ENCODE measurements around the gene ZBTB33. TPM values are rescaled to one million over a fixed set of nuclear protein-coding genes. Genes with fewer than 3 reads are reported as not detected.

ZBTB33 gene
- total RNA-seq, 1 experiment from 2014 or later, result 17.2 TPM

GRCh38 chrX:120305531-120306141 is 55.0 kb downstream of the ZBTB33 start:
- no peak overlapping the region for H3K27ac Mint-ChIP-seq (ENCODE audit: unreplicated experiment)
- BruUV-seq (replicated peaks), result no TSS peak
- DNase-seq, result no peak

DNA sequence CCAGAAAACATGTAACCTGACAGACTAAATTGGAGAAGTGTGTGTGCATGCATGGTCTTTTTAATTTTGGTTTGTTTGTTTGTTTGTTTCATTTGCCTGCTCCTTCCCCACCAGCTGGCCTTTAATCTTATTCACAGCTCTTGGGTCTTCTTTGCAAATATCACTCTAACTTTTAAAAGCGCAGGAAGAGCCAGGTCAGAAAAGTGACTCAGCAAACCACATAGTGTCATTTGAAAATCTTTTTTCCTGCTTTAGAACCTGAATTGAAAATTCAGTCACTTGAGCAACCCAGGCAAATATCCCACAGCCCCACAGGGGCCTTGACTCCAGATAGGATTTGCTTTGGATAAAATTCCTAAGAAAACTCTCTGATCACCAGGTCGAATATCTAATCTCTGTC is 56.0 kb downstream of the ZBTB33 start:
- no peak for DNase-seq
- Histone ChIP-seq H3K9me3 (no peaks in the 10 kb centered on the region), H3K4me3 (ENCODE audit: low read depth, low read length) (no peak overlapping the region), H3K27me3 (replicated peaks; ENCODE audit: control insufficient read depth, insufficient read depth, low read length) (no peaks in the 10 kb centered on the region), H3K36me3 (ENCODE audit: control insufficient read depth, insufficient read depth, low read length) (no peaks in the 10 kb centered on the region), H3K4me1 (no peaks in the 10 kb centered on the region)
- ChIA-PET POLR2A (no interaction called here), CTCF (no interaction called here)
- H3K27ac Mint-ChIP-seq (ENCODE audit: unreplicated experiment), result no peak overlapping the region
- no peaks in the 10 kb centered on the region for H3K9me3 Mint-ChIP-seq (ENCODE audit: unreplicated experiment)
- no peaks in the 10 kb centered on the region for H3K36me3 Mint-ChIP-seq (ENCODE audit: insufficient read depth, unreplicated experiment)
- TF ChIP-seq CTCF (IDR thresholded peaks at IDR 0.05; ENCODE audit: insufficient read depth in 1 of 2, low read depth in 1 of 2, low read length in 1 of 2, severe bottlenecking in 1 of 2, unreplicated experiment in 1 of 2), result no peak
- H3K4me3 Mint-ChIP-seq (ENCODE audit: unreplicated experiment), result no peak overlapping the region
- no TSS peak for BruUV-seq (replicated peaks)
- no peaks in the 10 kb centered on the region for H3K27me3 Mint-ChIP-seq (ENCODE audit: insufficient read depth, unreplicated experiment)
- intact Hi-C loops (cut with micrococcal nuclease; ENCODE audit: unreplicated experiment), result no loop called here
- no peaks in the 10 kb centered on the region for H3K4me1 Mint-ChIP-seq (ENCODE audit: low read depth, unreplicated experiment)

More at GRCh38 chrX:120305531-120306141, 55.0 kb downstream of the ZBTB33 start:
- TF ChIP-seq CTCF (IDR thresholded peaks at IDR 0.05; ENCODE audit: insufficient read depth in 1 of 2, low read depth in 1 of 2, low read length in 1 of 2, severe bottlenecking in 1 of 2, unreplicated experiment in 1 of 2), result no peak
- Mint-ChIP-seq H3K36me3 (ENCODE audit: insufficient read depth, unreplicated experiment) (no peaks in the 10 kb centered on the region), H3K4me3 (ENCODE audit: unreplicated experiment) (no peak overlapping the region), H3K27me3 (ENCODE audit: insufficient read depth, unreplicated experiment) (no peaks in the 10 kb centered on the region), H3K9me3 (ENCODE audit: unreplicated experiment) (no peaks in the 10 kb centered on the region), H3K4me1 (ENCODE audit: low read depth, unreplicated experiment) (no peaks in the 10 kb centered on the region)
- POLR2A ChIA-PET, result no interaction called here
- Histone ChIP-seq H3K4me1 (no peaks in the 10 kb centered on the region), H3K4me3 (ENCODE audit: low read depth, low read length) (no peak overlapping the region), H3K27me3 (replicated peaks; ENCODE audit: control insufficient read depth, insufficient read depth, low read length) (no peaks in the 10 kb centered on the region), H3K9me3 (no peaks in the 10 kb centered on the region), H3K36me3 (ENCODE audit: control insufficient read depth, insufficient read depth, low read length) (no peaks in the 10 kb centered on the region)
- CTCF ChIA-PET, result no interaction called here
- intact Hi-C loops (cut with micrococcal nuclease; ENCODE audit: unreplicated experiment), result no loop called here

Other genes starting within 250 kb of the ZBTB33 start
- not detected in 2 replicates for gene RHOXF2B, start 173.1 kb upstream of the ZBTB33 start, total RNA-seq (2022)
- gene RHOXF1, start 134.9 kb upstream of the ZBTB33 start, total RNA-seq (2022), result not detected in 2 replicates
- gene RHOXF2, start 92.2 kb upstream of the ZBTB33 start, total RNA-seq (2022), result not detected in 2 replicates
- 2.9 and 3.8 TPM in 2 replicates for gene TMEM255A, start 60.6 kb downstream of the ZBTB33 start, total RNA-seq (2022)
- not detected in 2 replicates for gene ATP1B4, start 111.3 kb downstream of the ZBTB33 start, total RNA-seq (2022)
- gene LAMP2, start 218.5 kb downstream of the ZBTB33 start, total RNA-seq (2022), result 101 and 119 TPM in 2 replicates